AG10803 (cell line): ENCODE data around the gene RET.

ENCODE experiments used
- DNase-seq: peaks from one replicate; pipeline ENCODE4 v3.0.0; 2010; ENCODE audit warnings: low read depth
- H3K4me3 ChIP-seq: 2 replicates; pipeline ENCODE4 v1.5.1; 2011; ENCODE audit warnings: mild to moderate bottlenecking, low read length, control low read depth
- CTCF ChIP-seq: conservative IDR thresholded peaks from 2 replicates; pipeline ENCODE4 v1.5.1; 2011; ENCODE audit warnings: mild to moderate bottlenecking, low read length, control low read depth, inconsistent platforms

The RET gene

GRCh38 chr10:43113201-43114087, 36.6 kb downstream of the RET start:
- DNase-seq = no peak
- no peak overlapping the region for H3K4me3 ChIP-seq
- TF ChIP-seq CTCF = no peak

DNA sequence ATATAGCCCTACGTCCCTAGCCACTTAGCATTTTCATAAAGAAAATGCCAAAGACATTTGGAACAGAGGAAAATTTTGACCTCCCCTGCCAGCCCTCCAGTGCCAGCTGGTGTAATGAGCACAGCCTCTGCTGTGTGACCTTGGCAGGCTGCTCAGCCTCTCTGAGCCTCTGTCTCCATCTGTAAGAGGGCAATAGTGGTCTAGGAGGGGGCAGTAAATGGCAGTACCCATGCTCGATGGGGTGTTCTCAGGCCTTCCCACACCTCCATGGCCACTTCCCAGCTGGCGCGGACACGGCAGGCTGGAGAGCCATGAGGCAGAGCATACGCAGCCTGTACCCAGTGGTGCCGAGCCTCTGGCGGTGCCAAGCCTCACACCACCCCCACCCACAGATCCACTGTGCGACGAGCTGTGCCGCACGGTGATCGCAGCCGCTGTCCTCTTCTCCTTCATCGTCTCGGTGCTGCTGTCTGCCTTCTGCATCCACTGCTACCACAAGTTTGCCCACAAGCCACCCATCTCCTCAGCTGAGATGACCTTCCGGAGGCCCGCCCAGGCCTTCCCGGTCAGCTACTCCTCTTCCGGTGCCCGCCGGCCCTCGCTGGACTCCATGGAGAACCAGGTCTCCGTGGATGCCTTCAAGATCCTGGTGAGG, 37.3 kb downstream of the RET start:
- no peak for DNase-seq
- TF ChIP-seq CTCF = no peak
- H3K4me3 ChIP-seq = no peak overlapping the region

DNA sequence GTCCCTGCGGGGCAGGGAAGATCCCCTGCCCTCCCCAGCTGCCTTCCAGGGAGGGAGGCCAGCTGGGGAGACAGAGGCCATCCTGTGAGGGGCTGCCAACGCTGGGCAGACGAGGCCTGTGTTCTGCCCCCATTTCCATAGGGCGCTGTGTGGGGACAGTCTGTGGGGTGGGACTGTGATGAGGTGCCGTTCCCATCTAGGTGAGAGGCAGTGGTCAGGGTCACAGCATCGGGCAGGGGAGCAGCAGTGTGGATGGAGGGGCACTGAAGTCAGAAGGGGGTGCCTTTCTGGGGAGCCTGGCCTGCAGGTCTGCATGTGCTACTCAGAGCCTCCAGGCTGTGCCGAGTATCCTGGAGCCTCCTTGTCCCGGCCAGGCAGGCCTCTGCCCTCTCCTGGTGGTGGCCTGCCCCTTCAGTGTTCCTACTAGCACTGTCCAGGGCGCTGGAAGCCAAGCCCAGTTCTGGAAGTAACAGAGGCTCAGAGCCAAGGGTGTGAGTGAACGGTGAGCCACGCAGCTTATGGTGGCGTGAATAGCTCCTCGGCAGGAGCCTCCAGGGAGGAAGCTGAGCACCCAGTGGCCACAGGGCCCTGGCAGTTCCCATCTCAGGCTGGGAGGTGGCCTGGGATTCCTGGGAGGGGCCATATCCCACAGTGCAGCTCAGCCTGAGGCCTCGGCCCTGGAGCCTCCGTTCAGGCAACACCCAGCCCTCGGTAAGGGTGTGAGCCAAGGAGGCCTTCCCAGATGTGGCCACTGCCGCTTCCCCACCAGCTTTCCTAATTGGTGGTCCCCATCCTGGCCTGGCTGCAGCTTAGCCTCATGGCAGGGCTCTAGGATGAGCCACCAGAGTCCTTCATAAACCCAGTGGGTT, 38.1 kb downstream of the RET start:
- peak; percentile 25 for DNase-seq
- no peak; the same call in 1 of the 2 replicates for TF ChIP-seq CTCF

GRCh38 chr10:43115881-43116595, 39.2 kb downstream of the RET start:
- DNase-seq = no peak
- H3K4me3 ChIP-seq = no peak overlapping the region
- TF ChIP-seq CTCF = no peak

More for the DNA sequence above, 38.1 kb downstream of the RET start:
- no peak overlapping the region for H3K4me3 ChIP-seq

GRCh38 chr10:43116596-43116995, 39.7 kb downstream of the RET start:
- TF ChIP-seq CTCF = no peak
- no peak overlapping the region for H3K4me3 ChIP-seq
- DNase-seq = no peak

DNA sequence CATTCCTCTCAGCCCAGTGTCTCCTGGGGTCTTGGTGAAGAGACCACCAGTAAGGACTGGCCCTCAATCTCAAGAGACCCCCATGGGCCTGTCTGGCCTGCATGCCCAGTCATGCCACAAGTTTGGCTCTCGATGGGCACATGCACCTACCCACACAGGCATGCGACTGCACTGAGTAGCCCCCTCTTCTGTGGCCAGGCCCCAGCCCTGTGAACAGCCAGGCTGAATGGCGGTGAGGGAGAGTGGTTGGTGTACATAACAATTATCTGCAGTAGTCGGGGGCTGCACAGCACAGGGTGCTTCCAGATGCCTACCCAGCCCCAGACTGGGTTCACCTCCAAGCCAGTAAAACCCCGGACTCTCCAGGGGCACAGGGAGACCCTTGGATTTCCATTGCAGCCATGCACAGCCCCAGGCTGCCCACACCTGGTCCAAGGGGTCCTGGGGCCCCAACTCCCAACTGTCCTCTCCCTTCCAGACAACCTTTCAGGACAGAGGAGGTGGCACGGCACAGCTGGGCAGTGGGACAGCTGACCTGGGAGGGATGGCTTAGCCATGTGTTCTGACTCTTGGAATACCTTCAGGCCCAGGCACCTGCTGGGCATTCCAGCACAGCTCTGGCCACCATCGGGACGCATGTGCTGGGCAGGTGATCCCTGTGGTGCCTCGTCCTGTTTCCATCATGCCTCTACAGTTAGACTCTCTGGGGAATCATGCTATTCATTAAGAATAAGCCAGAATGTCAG, 40.3 kb downstream of the RET start:
- no peak for TF ChIP-seq CTCF
- H3K4me3 ChIP-seq = no peak overlapping the region
- no peak for DNase-seq
